DOHH2 (cell line): Measurements from ENCODE around the gene CHKB.
A peak's percentile ranks its signal among the peaks of the same experiment; 100 is the strongest.
"Not testable (repeated sequence)": the region's sequence is repeated elsewhere in the genome, so short reads cannot be mapped to it uniquely, and the experiment has no call there.

Source experiments
- H3F3A ChIP-seq: fragments of 200-600 bp; sonication (generic), shearing (Covaris generic); 2 replicates; pipeline ENCODE4 v1.6.0; 2016; ENCODE audit warnings: antibody characterized with exemption, mild to moderate bottlenecking; ENCODE audit not compliant: control insufficient read depth, insufficient read depth
- H3K27ac ChIP-seq: fragments of 200-600 bp; sonication (generic); 2 replicates; pipeline ENCODE4 v1.5.1; 2014; ENCODE audit warnings: low read depth, mild to moderate bottlenecking, low read length, moderate library complexity
- H3K27me3 ChIP-seq: fragments of 200-600 bp; sonication (generic); 2 replicates; pipeline ENCODE4 v1.6.1; 2014; ENCODE audit warnings: mild to moderate bottlenecking, low read length, mixed read lengths; ENCODE audit not compliant: control insufficient read depth
- H3K36me3 ChIP-seq: fragments of 200-600 bp; sonication (generic); 2 replicates; pipeline ENCODE4 v1.6.1; 2014; ENCODE audit warnings: mild to moderate bottlenecking, low read length, moderate library complexity, mixed read lengths; ENCODE audit not compliant: control insufficient read depth
- H3K4me1 ChIP-seq: fragments of 200-600 bp; sonication (generic); 2 replicates; pipeline ENCODE4 v1.6.1; 2014; ENCODE audit warnings: mild to moderate bottlenecking, low read length, mixed read lengths; ENCODE audit not compliant: control insufficient read depth
- H3K4me2 ChIP-seq: fragments of 200-600 bp; sonication (generic); 2 replicates; pipeline ENCODE4 v1.6.0; 2014; ENCODE audit warnings: mild to moderate bottlenecking, low read length, moderate library complexity
- H3K4me3 ChIP-seq: fragments of 200-600 bp; sonication (generic); 2 replicates; pipeline ENCODE4 v1.5.1; 2014; ENCODE audit warnings: mild to moderate bottlenecking, low read length, mixed read lengths
- H3K79me2 ChIP-seq: fragments of 200-600 bp; sonication (generic); 2 replicates; pipeline ENCODE4 v1.6.1; 2014; ENCODE audit warnings: mild to moderate bottlenecking, low read length, mixed read lengths; ENCODE audit not compliant: control insufficient read depth
- H3K9me2 ChIP-seq: fragments of 200-600 bp; sonication (generic); replicated peaks from 2 replicates; pipeline ENCODE4 v1.6.1; 2014; ENCODE audit warnings: mild to moderate bottlenecking, low read length, mixed read lengths; ENCODE audit not compliant: control insufficient read depth
- H3K9me3 ChIP-seq: fragments of 200-600 bp; sonication (generic); 2 replicates; pipeline ENCODE4 v1.6.1; 2014; ENCODE audit warnings: antibody characterized with exemption, low read length, mixed read lengths; ENCODE audit not compliant: control insufficient read depth, insufficient read depth
- H4K20me1 ChIP-seq: fragments of 200-600 bp; sonication (generic); 2 replicates; pipeline ENCODE4 v1.6.0; 2014; ENCODE audit warnings: low read depth, mild to moderate bottlenecking, antibody characterized with exemption, low read length, moderate library complexity; ENCODE audit not compliant: control insufficient read depth, insufficient read depth
- EZH2phosphoT487 ChIP-seq: fragments of 200-600 bp; sonication (generic); IDR thresholded peaks from 2 replicates; pipeline ENCODE4 v1.6.1; 2017; ENCODE audit warnings: borderline replicate concordance, mild to moderate bottlenecking, antibody characterized with exemption, low read length, moderate library complexity, mixed read lengths
- TF ChIP-seq, protein P1 (sequence below): fragments of 200-600 bp; sonication (generic); IDR thresholded peaks from one replicate; pipeline ENCODE4 v1.5.1; 2014; ENCODE audit warnings: antibody characterized with exemption, mild to moderate bottlenecking, low read depth, low read length; ENCODE audit not compliant: poor library complexity, severe bottlenecking

CHKB gene

DNA sequence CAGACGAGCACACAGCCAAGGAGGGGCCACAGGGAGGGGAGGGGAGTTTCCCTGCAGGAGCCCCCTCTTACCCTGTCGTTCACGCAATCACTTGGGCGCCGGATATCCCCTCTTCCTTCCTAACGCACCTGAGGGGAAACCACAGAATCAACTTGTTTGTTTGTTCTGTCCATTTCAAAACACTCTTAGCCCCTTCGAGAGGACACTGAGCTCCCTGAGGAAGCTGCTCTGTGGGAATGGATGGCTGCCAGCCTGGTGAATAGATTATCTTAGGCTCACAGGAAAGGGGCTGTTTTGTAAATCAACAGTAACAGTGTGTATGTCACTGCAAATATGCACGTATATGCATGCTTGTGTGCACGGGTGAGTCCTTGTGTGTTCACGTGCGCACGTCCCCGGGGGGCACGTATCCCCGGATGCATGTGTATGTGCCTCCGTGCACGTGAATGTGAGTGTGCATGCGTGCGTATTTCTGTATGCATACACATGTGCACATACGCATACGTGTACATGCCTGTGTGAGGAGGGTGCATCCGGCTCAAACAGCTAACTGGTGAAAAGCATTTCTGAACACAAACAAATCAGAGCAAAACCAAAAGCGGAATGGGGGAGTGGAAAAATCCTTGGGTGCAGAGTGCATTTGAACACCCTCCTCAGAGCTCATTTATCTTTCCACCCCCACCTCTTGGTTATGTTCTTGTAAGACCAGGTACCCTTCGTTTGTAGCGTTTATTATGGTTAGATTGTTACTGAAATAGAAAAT lies 38.1 kb upstream of the CHKB start:
- peak overlapping the region; percentile 75 for H3K4me3 ChIP-seq

DNA sequence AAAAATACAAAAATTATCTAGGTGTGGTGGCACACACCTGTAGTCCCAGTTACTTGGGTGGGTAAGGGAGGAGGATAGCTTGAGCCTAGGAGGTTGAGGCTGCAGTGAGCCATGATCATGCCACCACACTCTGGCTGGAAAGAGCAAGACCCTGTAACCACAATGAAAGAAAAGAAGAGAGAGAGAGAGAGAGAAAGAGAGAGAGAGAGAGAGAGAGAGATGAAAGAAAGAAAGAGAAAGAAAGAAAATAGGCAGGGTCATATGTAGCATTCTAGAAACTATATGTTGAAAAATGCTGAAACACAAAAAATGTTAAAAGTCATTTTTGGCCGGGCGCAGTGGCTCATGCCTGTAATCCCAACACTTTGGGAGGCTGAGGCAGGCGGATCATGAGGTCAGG lies 31.6 kb upstream of the CHKB start:
- H3K4me1 ChIP-seq, H3F3A ChIP-seq, H3K4me2 ChIP-seq, H3K9me3 ChIP-seq, H4K20me1 ChIP-seq, H3K79me2 ChIP-seq, H3K4me3 ChIP-seq, H3K27ac ChIP-seq, H3K9me2 ChIP-seq, H3K36me3 ChIP-seq: not testable (repeated sequence)
- peaks cover 19% of the 10 kb centered on the region for H3K27me3 ChIP-seq

More for the DNA sequence above, 38.1 kb upstream of the CHKB start:
- no peaks in the 10 kb centered on the region for H3K79me2 ChIP-seq
- no peaks in the 10 kb centered on the region for H3K9me3 ChIP-seq
- no peaks in the 10 kb centered on the region for H3K36me3 ChIP-seq
- no peaks in the 10 kb centered on the region for H4K20me1 ChIP-seq
- H3K27me3 ChIP-seq, result no peaks in the 10 kb centered on the region
- H3F3A ChIP-seq, result peaks cover 15% of the 10 kb centered on the region
- TF ChIP-seq, protein P1, sequence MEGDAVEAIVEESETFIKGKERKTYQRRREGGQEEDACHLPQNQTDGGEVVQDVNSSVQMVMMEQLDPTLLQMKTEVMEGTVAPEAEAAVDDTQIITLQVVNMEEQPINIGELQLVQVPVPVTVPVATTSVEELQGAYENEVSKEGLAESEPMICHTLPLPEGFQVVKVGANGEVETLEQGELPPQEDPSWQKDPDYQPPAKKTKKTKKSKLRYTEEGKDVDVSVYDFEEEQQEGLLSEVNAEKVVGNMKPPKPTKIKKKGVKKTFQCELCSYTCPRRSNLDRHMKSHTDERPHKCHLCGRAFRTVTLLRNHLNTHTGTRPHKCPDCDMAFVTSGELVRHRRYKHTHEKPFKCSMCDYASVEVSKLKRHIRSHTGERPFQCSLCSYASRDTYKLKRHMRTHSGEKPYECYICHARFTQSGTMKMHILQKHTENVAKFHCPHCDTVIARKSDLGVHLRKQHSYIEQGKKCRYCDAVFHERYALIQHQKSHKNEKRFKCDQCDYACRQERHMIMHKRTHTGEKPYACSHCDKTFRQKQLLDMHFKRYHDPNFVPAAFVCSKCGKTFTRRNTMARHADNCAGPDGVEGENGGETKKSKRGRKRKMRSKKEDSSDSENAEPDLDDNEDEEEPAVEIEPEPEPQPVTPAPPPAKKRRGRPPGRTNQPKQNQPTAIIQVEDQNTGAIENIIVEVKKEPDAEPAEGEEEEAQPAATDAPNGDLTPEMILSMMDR, result peak; percentile 67
- TF ChIP-seq EZH2phosphoT487, result no peak
- peaks cover 35% of the 10 kb centered on the region for H3K4me1 ChIP-seq
- H3K27ac ChIP-seq, result peak overlapping the region; percentile 79
- H3K9me2 ChIP-seq, result no peaks in the 10 kb centered on the region
- H3K4me2 ChIP-seq, result peak overlapping the region; percentile 85

DNA sequence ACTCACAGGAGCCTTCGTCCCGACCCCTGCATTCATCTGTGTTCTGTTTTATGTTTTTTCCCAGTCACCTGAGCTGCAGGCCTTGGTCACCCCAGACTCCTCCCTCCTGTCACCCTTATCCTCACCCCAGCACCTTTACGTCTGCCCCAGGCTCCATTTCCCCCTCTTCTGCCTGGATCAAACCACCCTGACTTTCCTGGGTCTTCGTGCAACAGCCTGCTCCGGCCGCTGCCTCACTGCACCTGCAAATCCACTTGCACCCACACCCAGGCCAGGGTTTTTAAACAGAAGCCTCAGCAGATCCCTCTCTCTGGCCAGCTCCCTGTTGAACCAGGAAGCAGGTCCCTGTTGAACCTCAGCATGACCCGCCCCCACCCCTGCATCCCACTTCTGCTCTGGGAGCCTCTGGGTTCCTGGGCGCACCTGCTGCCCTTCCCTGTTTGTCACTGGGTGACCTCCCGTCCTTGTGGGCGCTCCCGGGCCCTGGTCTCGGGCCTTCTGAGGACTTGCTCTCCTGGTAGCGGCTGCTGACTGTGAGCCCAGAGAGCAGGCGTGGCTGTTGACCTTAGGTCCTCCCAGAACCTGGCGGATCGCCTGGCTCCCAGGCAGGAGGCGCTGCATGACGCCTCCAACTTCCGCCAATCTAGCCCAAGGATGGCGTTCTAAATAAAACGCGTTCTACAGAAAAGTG lies 30.8 kb upstream of the CHKB start:
- H3K27ac ChIP-seq, result no peak overlapping the region
- TF ChIP-seq, protein P1, result no peak
- no peak for TF ChIP-seq EZH2phosphoT487
- peaks cover 7% of the 10 kb centered on the region; the same call in 1 of the 2 replicates for H3K4me1 ChIP-seq

More for the DNA sequence above, 30.8 kb upstream of the CHKB start:
- no peak overlapping the region for H3K4me2 ChIP-seq
- no peaks in the 10 kb centered on the region for H3K36me3 ChIP-seq
- H3K9me2 ChIP-seq, result no peaks in the 10 kb centered on the region
- 0 out of 2 replicates have a peak, but pooled peaks cover 2% of the 10 kb centered on the region for H3F3A ChIP-seq
- H4K20me1 ChIP-seq, result no peaks in the 10 kb centered on the region
- no peaks in the 10 kb centered on the region for H3K79me2 ChIP-seq
- H3K9me3 ChIP-seq, result no peaks in the 10 kb centered on the region
- peaks cover 25% of the 10 kb centered on the region for H3K27me3 ChIP-seq
- H3K4me3 ChIP-seq, result no peak overlapping the region
